Muscle layer of duodenum (tissue), 2 donors: ENCODE measurements around the gene RNLS.

ENCODE experiments used
- H3K27ac ChIP-seq: one replicate; pipeline ENCODE4 v1.7.0; 2013; ENCODE audit warnings: mild to moderate bottlenecking, low read length
- H3K27me3 ChIP-seq: one replicate; pipeline ENCODE4 v1.7.0; 2013; ENCODE audit warnings: low read depth, mild to moderate bottlenecking, control low read depth, low read length
- H3K36me3 ChIP-seq, 2 donors: one replicate each; pipeline ENCODE4 v1.7.0; 2013; ENCODE audit warnings: low read length in 2 of 2, control low read depth in 1 of 2, mild to moderate bottlenecking in 1 of 2; ENCODE audit not compliant: insufficient read depth in 2 of 2, control insufficient read depth in 1 of 2
- H3K4me1 ChIP-seq, 2 donors: one replicate each; pipeline ENCODE4 v1.7.0; 2013; ENCODE audit warnings: low read length in 2 of 2, mild to moderate bottlenecking in 2 of 2, control low read depth in 1 of 2, moderate library complexity in 1 of 2; ENCODE audit not compliant: insufficient read depth in 2 of 2, control insufficient read depth in 1 of 2
- H3K4me3 ChIP-seq, 2 donors: one replicate each; pipeline ENCODE4 v1.7.0; 2013; ENCODE audit warnings: low read length in 2 of 2, low read depth in 1 of 2, mild to moderate bottlenecking in 1 of 2
- H3K9me3 ChIP-seq, 2 donors: one replicate each; pipeline ENCODE4 v1.7.0; 2013; ENCODE audit warnings: low read length in 2 of 2, control low read depth in 1 of 2, mild to moderate bottlenecking in 1 of 2; ENCODE audit not compliant: control insufficient read depth in 1 of 2
- donor health status: healthy.

RNLS gene

DNA sequence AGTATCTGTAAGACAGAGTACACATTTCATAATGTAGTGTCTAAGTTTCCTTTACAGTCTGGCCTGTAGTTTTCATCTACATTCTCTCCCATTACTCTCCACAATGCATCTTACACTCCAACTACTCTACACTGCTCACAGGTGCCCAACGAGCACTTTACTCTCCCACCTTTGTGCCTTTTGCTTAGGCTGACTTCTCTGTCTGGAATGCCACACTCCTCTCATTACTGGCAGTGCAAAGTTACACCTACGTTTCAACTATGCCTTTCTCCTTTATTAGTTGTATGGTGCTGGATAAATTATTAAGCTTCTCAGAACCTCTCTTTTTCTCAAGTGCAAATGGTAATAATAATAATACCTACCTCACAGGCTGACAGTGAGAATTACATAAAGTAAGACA lies 70.5 kb downstream of the RNLS start:
- Histone ChIP-seq H3K27ac (no peak overlapping the region), H3K4me3 (no peak overlapping the region), H3K27me3 (no peaks in the 10 kb centered on the region), H3K9me3 (no peaks in the 10 kb centered on the region), H3K36me3 (no peaks in the 10 kb centered on the region), H3K4me1 (no peaks in the 10 kb centered on the region)

DNA sequence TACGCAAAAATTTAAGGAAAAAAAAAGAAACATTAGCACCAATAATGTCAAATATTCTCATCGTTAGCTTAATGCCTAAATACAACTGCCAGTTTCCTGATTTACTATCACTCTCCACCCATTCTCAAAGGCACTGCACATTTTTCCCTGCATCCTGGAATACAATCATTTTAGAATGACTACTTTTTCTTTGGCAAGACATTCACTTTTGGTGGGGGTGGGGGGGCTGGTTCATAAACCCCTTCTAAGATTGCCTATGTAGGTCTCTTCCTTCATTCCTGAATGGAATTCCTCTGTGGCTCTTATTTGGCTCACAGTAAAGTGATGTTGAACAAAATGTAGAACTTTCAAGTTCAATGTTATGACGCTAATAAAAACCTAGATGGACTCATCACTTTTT lies 74.3 kb downstream of the RNLS start:
- no peaks in the 10 kb centered on the region for H3K36me3 ChIP-seq
- H3K27me3 ChIP-seq = no peaks in the 10 kb centered on the region
- no peaks in the 10 kb centered on the region for H3K4me1 ChIP-seq
- H3K9me3 ChIP-seq = no peaks in the 10 kb centered on the region
- H3K4me3 ChIP-seq = no peak overlapping the region
- H3K27ac ChIP-seq = no peak overlapping the region

DNA sequence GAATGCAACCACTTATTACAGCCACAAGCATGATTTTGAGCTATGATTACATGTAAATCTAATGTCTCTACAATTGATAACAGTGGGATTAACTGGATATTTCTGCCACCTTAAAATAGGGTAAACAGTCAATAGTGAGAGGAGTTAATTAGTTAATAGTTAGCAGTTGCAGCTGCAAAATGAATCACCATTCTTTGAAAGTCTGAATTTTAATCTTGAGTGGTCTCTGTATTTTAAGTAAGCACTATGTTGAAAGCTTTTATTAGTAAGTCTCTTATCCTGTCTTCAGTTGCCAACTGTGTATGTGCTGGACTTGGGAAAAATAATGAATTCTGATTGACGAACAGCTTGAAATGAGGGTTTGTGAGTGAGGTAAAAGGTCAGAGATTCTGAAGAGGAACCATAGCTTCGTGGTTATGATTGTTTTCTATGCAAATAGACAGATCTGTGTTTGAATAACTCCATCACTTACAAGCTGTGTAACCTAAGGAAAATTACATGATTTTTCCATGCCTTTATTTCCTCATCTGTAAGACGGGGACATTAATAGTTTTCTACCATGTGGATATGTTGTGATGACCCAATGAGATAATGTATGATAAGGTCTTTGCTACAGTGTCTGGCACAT lies 75.2 kb downstream of the RNLS start:
- Histone ChIP-seq H3K36me3 (no peaks in the 10 kb centered on the region), H3K9me3 (no peaks in the 10 kb centered on the region), H3K4me1 (no peaks in the 10 kb centered on the region), H3K27ac (no peak overlapping the region), H3K4me3 (no peak overlapping the region), H3K27me3 (no peaks in the 10 kb centered on the region)

DNA sequence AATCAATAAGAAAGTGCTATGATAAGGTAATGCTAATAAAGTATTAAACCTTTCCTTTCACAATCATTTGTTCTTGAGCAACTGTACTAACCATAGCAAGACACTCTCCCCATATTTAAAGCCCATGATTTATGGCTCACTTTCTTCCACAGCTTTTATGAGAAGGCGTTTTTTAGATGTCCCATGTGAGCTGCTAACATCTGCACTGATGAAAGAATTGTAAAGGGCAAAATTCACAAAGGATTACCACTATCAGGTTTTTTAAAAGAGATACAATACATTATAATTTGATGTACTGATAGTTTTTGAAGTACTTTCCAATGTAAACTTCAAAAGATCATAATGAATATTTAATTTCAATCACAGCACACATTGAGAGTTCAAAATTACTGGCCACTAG lies 75.7 kb downstream of the RNLS start:
- Histone ChIP-seq H3K27me3 (no peaks in the 10 kb centered on the region), H3K4me1 (no peaks in the 10 kb centered on the region), H3K36me3 (no peaks in the 10 kb centered on the region), H3K9me3 (no peaks in the 10 kb centered on the region), H3K4me3 (no peak overlapping the region), H3K27ac (no peak overlapping the region)

DNA sequence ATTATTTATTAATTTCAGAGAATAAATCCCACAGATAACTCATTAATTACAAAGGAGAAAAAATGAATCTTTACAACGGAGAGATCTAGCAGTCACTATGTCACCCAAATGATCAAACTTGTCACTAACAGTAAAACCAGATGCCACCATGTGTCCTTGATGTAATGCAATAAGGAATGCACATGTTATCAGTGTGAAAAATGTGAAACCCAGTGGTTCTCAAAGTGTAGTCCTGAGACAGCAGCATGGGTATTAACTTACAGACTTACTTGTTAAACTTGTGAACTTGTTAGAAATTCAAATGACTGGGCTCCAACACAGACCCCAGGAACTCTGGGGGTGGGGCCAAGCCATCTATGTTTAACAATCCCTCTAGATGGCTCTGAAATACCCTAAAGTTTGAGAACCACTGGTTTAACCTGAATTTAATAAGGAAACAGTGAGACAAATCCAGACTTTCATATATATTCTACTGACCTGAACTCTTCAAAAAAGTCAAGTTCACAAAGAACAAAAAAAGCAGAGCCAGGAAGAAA lies 77.4 kb downstream of the RNLS start:
- no peaks in the 10 kb centered on the region for H3K36me3 ChIP-seq
- no peak overlapping the region for H3K4me3 ChIP-seq
- no peak overlapping the region for H3K27ac ChIP-seq
- no peaks in the 10 kb centered on the region for H3K27me3 ChIP-seq
- no peaks in the 10 kb centered on the region for H3K9me3 ChIP-seq
- H3K4me1 ChIP-seq = no peaks in the 10 kb centered on the region

DNA sequence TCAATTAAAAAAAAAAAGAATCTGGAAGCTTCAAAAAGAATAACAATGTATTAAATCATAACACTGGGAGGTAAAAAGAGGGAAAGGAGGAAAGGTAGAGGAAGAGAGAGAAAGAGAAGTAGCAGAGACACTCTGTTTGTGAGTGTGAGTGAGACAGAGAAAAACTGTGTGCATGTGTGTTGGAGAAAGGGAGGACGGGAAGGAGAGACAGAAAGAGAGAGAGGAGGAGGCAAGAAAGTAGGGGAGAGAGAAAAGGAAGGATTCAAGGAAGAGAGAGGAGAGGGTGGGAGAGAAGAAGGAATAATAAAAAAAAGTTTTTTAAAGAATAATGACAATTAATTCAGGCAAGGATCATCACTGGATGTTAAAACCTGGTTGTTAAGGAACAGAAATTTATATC lies 77.9 kb downstream of the RNLS start:
- no peaks in the 10 kb centered on the region for H3K4me1 ChIP-seq
- no peak overlapping the region for H3K27ac ChIP-seq
- H3K4me3 ChIP-seq = no peak overlapping the region
- no peaks in the 10 kb centered on the region for H3K9me3 ChIP-seq
- no peaks in the 10 kb centered on the region for H3K36me3 ChIP-seq
- no peaks in the 10 kb centered on the region for H3K27me3 ChIP-seq

DNA sequence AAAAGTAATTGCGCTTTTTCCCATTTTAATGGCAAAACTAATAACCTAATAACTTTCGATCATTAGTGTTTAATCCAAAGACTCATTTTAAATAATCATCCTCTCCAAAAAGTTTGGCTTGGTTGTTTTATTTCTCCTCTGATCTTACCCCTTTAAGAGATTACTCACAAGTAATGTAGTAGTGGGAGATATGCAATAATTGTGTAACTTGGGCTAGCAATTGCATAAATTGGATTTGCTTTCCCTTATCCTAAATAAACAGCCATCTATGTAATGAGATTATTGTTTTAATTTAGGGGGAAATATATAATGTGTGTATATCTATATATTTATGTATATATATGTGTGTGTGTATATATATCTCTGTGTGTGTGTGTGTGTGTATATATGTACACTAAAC lies 82.5 kb downstream of the RNLS start:
- H3K27ac ChIP-seq = no peak overlapping the region

DNA sequence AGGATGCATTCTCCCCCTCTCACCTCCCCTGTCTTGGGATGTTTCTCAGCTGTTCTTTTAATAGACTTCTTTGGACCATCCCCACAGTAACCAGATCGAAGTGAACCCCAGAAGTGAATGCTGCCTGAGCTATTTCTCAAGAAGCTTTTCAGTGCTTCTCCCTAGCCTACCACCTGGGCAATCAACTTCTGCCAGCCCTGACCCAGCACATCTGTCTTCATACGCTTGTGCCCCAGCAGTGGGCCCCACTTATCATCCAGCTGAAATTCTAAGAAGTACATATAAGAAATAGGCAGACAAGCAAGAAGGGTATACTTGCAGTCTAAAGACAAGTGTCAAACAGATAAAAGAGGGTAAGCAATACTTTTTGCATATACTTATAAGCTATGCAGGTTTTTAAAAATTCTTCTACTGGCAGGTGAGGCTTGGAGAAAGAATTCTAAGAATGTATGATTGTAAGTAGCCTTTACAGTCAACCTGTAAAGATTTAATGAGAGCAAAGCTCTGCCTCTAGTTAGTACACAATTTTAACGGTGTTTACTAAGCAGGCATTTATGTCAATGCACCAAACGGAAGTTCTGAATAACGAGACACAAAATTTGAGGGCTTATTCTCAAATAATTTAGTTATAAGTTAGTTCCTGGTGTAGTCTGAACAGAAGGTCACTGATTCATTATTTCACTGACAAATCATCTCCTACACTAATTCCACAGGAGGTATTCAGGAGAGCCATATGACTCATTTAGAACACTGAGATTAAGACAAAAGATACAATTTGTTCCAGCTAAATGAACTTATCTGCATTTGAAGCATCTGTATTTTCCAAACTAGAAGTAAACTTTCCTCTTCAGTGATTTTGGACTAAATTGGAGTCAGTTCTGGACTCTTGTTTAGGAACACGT lies 83.3 kb downstream of the RNLS start:
- no peaks in the 10 kb centered on the region for H3K36me3 ChIP-seq
- H3K9me3 ChIP-seq = no peaks in the 10 kb centered on the region
- H3K4me3 ChIP-seq = no peak overlapping the region
- H3K27ac ChIP-seq = no peak overlapping the region
- no peaks in the 10 kb centered on the region for H3K4me1 ChIP-seq
- no peaks in the 10 kb centered on the region for H3K27me3 ChIP-seq

More for the DNA sequence above, 82.5 kb downstream of the RNLS start:
- H3K4me3 ChIP-seq = no peak overlapping the region
- H3K36me3 ChIP-seq = no peaks in the 10 kb centered on the region
- H3K9me3 ChIP-seq = no peaks in the 10 kb centered on the region
- H3K27me3 ChIP-seq = no peaks in the 10 kb centered on the region
- no peaks in the 10 kb centered on the region for H3K4me1 ChIP-seq

DNA sequence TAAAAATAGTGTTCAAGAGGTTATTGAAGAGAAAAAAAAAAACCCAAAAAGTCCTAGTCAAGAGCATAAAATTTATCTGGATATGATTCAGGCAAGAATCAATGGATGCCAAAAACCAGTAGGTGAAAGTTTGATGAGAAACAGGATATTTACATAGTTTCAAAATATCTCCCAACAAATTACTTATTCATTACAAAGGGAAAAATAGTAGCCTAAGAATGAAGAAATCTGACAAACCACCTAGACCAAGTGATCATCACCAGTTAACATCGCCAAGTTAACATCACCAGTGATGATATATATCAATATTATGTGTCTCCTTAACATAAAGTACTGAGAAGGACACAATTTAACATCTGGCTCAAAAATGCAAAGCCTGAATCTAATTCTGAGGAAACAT lies 85.2 kb downstream of the RNLS start:
- peaks cover 0 to 3% of the 10 kb centered on the region in 2 donors for H3K4me1 ChIP-seq
- no peaks in the 10 kb centered on the region for H3K27me3 ChIP-seq
- H3K4me3 ChIP-seq = no peak overlapping the region
- H3K36me3 ChIP-seq = no peaks in the 10 kb centered on the region
- H3K9me3 ChIP-seq = no peaks in the 10 kb centered on the region
- no peak overlapping the region for H3K27ac ChIP-seq

DNA sequence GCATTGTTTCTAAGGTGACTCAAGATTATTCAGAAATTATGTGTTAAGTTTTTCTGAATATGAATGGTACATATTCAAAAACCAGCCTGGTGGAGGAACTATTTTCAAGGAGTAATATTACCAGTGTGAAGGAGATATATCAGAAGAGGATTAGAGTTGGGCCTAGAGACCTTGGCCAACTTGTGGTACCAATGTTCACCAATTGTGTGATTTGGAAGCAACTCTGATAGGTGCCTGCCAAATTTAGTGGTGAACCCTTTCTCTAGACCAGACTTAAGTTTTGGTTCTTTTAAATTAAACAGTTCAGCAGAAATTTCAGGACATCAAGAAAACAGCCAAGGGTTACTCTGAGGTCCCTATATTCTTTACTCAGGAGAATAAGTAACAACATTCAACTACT lies 88.6 kb downstream of the RNLS start:
- no peak overlapping the region for H3K4me3 ChIP-seq
- H3K4me1 ChIP-seq = peaks cover 2 to 12% of the 10 kb centered on the region in 2 donors
- no peaks in the 10 kb centered on the region for H3K9me3 ChIP-seq
- no peaks in the 10 kb centered on the region for H3K36me3 ChIP-seq
- H3K27me3 ChIP-seq = no peaks in the 10 kb centered on the region
- no peak overlapping the region for H3K27ac ChIP-seq

DNA sequence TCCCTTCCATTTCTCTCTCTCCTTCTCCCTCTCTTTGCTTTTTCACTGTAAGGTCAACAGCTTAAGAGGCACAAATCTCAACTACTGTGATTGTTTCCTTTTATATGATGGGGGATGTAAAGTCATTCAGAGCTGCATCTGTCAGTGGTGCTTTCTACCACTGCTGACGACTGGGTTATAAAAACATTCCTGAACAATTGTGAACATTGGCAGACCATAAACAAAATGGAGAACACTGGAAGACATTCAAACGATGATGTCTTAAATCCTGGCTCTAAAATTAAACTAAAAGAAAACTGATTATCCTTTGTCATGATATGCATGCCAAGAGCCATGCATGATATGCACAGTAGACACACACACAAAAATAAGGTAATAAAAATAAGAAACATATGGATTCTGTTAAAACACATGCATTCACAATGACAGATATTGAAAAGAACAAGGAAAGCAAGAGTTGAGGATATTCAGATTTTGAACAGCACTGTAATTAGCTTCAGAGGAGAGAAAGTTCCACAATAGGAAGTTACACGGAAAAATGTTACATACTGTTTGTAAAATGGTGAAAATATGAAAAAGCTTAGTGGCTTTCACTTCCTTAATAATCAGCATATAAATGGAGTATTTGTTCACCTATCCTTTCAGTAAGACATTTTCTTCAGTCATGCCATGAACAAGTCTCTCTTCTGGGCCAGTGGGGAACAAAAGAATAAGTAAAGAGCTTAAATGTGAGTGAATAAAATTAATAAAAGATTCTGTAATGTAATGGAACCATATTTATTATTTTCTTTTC lies 89.2 kb downstream of the RNLS start:
- Histone ChIP-seq H3K27me3 (no peaks in the 10 kb centered on the region), H3K4me1 (peaks cover 7 to 17% of the 10 kb centered on the region in 2 donors), H3K36me3 (no peaks in the 10 kb centered on the region), H3K27ac (no peak overlapping the region), H3K9me3 (no peaks in the 10 kb centered on the region), H3K4me3 (no peak overlapping the region)
